Measurements from ENCODE around the gene TMEM169. TPM values are rescaled to one million over a fixed set of nuclear protein-coding genes. Genes with fewer than 3 reads are reported as not detected.
A peak's percentile ranks its signal among the peaks of the same experiment; 100 is the strongest.
"Not testable (repeated sequence)": the region's sequence is repeated elsewhere in the genome, so short reads cannot be mapped to it uniquely, and the experiment has no call there.

TMEM169 gene
- total RNA-seq, 1 donor from 2014 or later, result 3.2 TPM

GRCh38 chr2:216131175-216131926 lies 49.6 kb downstream of the TMEM169 start:
- no peak for DNase-seq (ENCODE audit: low spot score)
- no peak overlapping the region for H3K4me3 Mint-ChIP-seq (ENCODE audit: unreplicated experiment)
- H3K4me1 Mint-ChIP-seq (ENCODE audit: unreplicated experiment), result peaks cover 5% of the 10 kb centered on the region
- H3K9me3 Mint-ChIP-seq (ENCODE audit: unreplicated experiment), result no peaks in the 10 kb centered on the region
- peaks cover 59% of the 10 kb centered on the region for H3K36me3 Mint-ChIP-seq (ENCODE audit: low read depth, unreplicated experiment)
- TF ChIP-seq CTCF (IDR thresholded peaks at IDR 0.05; ENCODE audit: unreplicated experiment), result no peak
- peak overlapping the region; percentile 38 for H3K27ac Mint-ChIP-seq (ENCODE audit: unreplicated experiment)
- H3K27me3 Mint-ChIP-seq (ENCODE audit: unreplicated experiment), result no peaks in the 10 kb centered on the region

GRCh38 chr2:216132585-216132984 lies 50.9 kb downstream of the TMEM169 start:
- Mint-ChIP-seq H3K27ac (ENCODE audit: unreplicated experiment) (peak overlapping the region; percentile 38), H3K9me3 (ENCODE audit: unreplicated experiment) (no peaks in the 10 kb centered on the region), H3K27me3 (ENCODE audit: unreplicated experiment) (no peaks in the 10 kb centered on the region), H3K4me3 (ENCODE audit: unreplicated experiment) (no peak overlapping the region), H3K4me1 (ENCODE audit: unreplicated experiment) (peaks cover 5% of the 10 kb centered on the region), H3K36me3 (ENCODE audit: low read depth, unreplicated experiment) (peaks cover 66% of the 10 kb centered on the region)
- no peak for DNase-seq (ENCODE audit: low spot score)
- no peak for TF ChIP-seq CTCF (IDR thresholded peaks at IDR 0.05; ENCODE audit: unreplicated experiment)

- Mint-ChIP-seq H3K9me3 (ENCODE audit: unreplicated experiment) (no peaks in the 10 kb centered on the region), H3K4me1 (ENCODE audit: unreplicated experiment) (peaks cover 5% of the 10 kb centered on the region), H3K4me3 (ENCODE audit: unreplicated experiment) (peak overlapping the region; percentile 82), H3K27ac (ENCODE audit: unreplicated experiment) (peak overlapping the region; percentile 73), H3K36me3 (ENCODE audit: low read depth, unreplicated experiment) (peaks cover 70% of the 10 kb centered on the region), H3K27me3 (ENCODE audit: unreplicated experiment) (no peaks in the 10 kb centered on the region)
- no peak for TF ChIP-seq CTCF (IDR thresholded peaks at IDR 0.05; ENCODE audit: unreplicated experiment)
- DNase-seq (ENCODE audit: low spot score), result no peak
These were observed 51.7 kb downstream of the TMEM169 start for GRCh38 chr2:216133397-216133796.

GRCh38 chr2:216134958-216135541 lies 53.3 kb downstream of the TMEM169 start:
- H3K27me3 Mint-ChIP-seq (ENCODE audit: unreplicated experiment), result no peaks in the 10 kb centered on the region
- no peaks in the 10 kb centered on the region for H3K9me3 Mint-ChIP-seq (ENCODE audit: unreplicated experiment)
- no peak for DNase-seq (ENCODE audit: low spot score)
- H3K36me3 Mint-ChIP-seq (ENCODE audit: low read depth, unreplicated experiment), result peaks cover 70% of the 10 kb centered on the region
- peak overlapping the region; percentile 52 for H3K4me3 Mint-ChIP-seq (ENCODE audit: unreplicated experiment)
- peak overlapping the region; percentile 19 for H3K27ac Mint-ChIP-seq (ENCODE audit: unreplicated experiment)
- no peak for TF ChIP-seq CTCF (IDR thresholded peaks at IDR 0.05; ENCODE audit: unreplicated experiment)
- peaks cover 5% of the 10 kb centered on the region for H3K4me1 Mint-ChIP-seq (ENCODE audit: unreplicated experiment)

- no peaks in the 10 kb centered on the region for H3K9me3 Mint-ChIP-seq (ENCODE audit: unreplicated experiment)
These were observed 58.2 kb downstream of the TMEM169 start for GRCh38 chr2:216139884-216140283.

GRCh38 chr2:216141516-216141915 lies 59.8 kb downstream of the TMEM169 start:
- not testable (repeated sequence) for H3K27me3 Mint-ChIP-seq (ENCODE audit: unreplicated experiment); H3K4me3 Mint-ChIP-seq (ENCODE audit: unreplicated experiment); H3K4me1 Mint-ChIP-seq (ENCODE audit: unreplicated experiment); H3K27ac Mint-ChIP-seq (ENCODE audit: unreplicated experiment); H3K9me3 Mint-ChIP-seq (ENCODE audit: unreplicated experiment); DNase-seq (ENCODE audit: low spot score)
- peaks cover 34% of the 10 kb centered on the region for H3K36me3 Mint-ChIP-seq (ENCODE audit: low read depth, unreplicated experiment)

More at GRCh38 chr2:216139884-216140283, 58.2 kb downstream of the TMEM169 start:
- Mint-ChIP-seq H3K27me3 (ENCODE audit: unreplicated experiment) (no peaks in the 10 kb centered on the region), H3K36me3 (ENCODE audit: low read depth, unreplicated experiment) (peaks cover 45% of the 10 kb centered on the region), H3K4me1 (ENCODE audit: unreplicated experiment) (no peaks in the 10 kb centered on the region), H3K27ac (ENCODE audit: unreplicated experiment) (no peak overlapping the region), H3K4me3 (ENCODE audit: unreplicated experiment) (no peak overlapping the region)
- peak; percentile 18 for DNase-seq (ENCODE audit: low spot score)
- peak; percentile 29 for TF ChIP-seq CTCF (IDR thresholded peaks at IDR 0.05; ENCODE audit: unreplicated experiment)

Measured in endothelial cell (in vitro differentiated cells).